ENCODE measurements around the gene SEMA4B.
A peak's percentile ranks its signal among the peaks of the same experiment; 100 is the strongest.

GRCh38 chr15:90249203-90249863 is 48.2 kb downstream of the SEMA4B start, which contains the start of gene TTLL13:
- TF ChIP-seq, protein P1, sequence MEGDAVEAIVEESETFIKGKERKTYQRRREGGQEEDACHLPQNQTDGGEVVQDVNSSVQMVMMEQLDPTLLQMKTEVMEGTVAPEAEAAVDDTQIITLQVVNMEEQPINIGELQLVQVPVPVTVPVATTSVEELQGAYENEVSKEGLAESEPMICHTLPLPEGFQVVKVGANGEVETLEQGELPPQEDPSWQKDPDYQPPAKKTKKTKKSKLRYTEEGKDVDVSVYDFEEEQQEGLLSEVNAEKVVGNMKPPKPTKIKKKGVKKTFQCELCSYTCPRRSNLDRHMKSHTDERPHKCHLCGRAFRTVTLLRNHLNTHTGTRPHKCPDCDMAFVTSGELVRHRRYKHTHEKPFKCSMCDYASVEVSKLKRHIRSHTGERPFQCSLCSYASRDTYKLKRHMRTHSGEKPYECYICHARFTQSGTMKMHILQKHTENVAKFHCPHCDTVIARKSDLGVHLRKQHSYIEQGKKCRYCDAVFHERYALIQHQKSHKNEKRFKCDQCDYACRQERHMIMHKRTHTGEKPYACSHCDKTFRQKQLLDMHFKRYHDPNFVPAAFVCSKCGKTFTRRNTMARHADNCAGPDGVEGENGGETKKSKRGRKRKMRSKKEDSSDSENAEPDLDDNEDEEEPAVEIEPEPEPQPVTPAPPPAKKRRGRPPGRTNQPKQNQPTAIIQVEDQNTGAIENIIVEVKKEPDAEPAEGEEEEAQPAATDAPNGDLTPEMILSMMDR (IDR thresholded peaks at IDR 0.05), result peak in 1 of 6 experiments; percentile 6
- TF ChIP-seq POLR2A (IDR thresholded peaks at IDR 0.05), result peak; percentile 23 to 31

All from Peyer's patch (tissue), 4 donors.